Measurements from ENCODE around the gene GPR55.

DNA sequence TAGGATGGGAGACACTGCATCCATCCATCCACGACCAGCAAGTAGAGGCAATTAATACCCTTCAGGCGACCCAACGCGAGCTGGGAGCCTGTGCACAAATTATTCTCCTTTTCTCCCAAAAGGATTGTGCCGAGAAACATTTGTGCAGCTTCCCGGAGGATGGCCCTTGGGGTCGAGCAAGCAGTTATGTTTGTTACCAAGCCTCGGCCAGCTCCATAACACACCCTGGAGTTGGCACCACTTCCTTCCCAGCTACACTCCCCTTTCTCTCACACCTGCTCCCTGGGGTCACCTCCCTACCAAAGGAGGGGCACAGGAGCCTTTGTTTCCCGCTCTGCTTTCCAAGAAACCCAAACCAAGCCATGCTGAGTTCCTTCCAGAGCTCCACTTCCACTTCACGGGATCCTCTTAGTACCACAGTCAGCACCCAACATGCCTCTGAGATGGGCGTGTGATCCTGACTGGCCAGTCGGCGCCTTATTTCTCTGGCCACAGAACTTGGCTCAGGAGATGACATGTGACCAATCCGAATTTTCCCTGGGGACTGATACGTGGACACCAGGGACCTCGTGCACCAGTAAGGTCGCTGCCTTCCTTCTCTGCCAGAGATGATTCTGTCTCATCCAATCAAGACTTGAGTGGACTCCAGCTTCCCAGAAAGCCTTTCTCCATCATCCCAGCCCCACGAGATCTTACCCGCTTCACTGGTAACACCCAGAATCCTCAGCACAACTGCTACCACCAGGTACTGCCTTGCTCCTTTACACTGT lies 28.5 kb downstream of the GPR55 start:
- TF ChIP-seq, protein P1, sequence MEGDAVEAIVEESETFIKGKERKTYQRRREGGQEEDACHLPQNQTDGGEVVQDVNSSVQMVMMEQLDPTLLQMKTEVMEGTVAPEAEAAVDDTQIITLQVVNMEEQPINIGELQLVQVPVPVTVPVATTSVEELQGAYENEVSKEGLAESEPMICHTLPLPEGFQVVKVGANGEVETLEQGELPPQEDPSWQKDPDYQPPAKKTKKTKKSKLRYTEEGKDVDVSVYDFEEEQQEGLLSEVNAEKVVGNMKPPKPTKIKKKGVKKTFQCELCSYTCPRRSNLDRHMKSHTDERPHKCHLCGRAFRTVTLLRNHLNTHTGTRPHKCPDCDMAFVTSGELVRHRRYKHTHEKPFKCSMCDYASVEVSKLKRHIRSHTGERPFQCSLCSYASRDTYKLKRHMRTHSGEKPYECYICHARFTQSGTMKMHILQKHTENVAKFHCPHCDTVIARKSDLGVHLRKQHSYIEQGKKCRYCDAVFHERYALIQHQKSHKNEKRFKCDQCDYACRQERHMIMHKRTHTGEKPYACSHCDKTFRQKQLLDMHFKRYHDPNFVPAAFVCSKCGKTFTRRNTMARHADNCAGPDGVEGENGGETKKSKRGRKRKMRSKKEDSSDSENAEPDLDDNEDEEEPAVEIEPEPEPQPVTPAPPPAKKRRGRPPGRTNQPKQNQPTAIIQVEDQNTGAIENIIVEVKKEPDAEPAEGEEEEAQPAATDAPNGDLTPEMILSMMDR (IDR thresholded peaks at IDR 0.05; ENCODE audit: low read length) = no peak
- TF ChIP-seq EZH2 (IDR thresholded peaks at IDR 0.05; ENCODE audit: borderline replicate concordance, low read length) = no peak
